Measurements from ENCODE around the gene MRRF.
A peak's percentile ranks its signal among the peaks of the same experiment; 100 is the strongest.

DNA sequence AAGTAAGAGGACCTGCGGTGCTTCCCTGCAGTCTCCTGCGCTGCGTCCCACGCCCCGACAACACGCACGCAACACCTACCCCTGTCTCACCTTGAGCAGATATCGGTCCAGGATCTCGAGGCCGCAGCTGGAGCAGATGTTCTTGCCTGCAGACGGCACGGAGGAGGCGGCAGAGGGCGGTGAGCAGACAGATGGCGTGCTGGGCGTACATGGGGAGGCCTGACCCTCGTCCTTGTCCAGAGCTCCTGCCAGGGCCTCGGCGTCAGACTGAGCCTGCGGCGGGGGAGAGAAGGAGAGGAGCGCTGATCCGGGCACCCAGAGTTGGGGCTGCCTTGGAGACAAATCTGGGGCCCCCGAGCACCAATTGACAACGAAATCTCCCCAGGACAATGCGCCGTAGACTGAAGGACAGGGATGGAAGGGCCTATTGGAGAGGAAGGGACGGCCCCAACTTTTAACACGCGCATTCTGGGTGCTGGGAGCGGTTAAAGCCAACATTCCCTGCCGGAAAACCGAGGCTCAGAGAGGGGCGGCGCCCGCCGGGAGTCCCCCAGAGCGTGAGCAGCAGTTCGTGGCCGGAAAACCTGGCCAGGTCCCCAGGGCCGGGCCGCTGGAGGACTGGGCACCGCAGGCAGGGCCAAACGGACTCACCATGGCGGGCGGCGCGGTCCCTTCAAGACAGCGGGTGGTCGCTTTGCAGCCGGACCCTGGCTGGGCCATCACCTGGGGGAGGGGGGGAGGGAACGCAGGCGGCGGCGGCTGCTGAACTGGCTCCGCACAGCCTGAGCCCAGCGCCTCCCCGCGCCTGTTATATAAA is 37.7 kb upstream of the MRRF start:
- TF ChIP-seq, protein P1, sequence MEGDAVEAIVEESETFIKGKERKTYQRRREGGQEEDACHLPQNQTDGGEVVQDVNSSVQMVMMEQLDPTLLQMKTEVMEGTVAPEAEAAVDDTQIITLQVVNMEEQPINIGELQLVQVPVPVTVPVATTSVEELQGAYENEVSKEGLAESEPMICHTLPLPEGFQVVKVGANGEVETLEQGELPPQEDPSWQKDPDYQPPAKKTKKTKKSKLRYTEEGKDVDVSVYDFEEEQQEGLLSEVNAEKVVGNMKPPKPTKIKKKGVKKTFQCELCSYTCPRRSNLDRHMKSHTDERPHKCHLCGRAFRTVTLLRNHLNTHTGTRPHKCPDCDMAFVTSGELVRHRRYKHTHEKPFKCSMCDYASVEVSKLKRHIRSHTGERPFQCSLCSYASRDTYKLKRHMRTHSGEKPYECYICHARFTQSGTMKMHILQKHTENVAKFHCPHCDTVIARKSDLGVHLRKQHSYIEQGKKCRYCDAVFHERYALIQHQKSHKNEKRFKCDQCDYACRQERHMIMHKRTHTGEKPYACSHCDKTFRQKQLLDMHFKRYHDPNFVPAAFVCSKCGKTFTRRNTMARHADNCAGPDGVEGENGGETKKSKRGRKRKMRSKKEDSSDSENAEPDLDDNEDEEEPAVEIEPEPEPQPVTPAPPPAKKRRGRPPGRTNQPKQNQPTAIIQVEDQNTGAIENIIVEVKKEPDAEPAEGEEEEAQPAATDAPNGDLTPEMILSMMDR (conservative IDR thresholded peaks at IDR 0.05 in 1 of 2, IDR thresholded peaks at IDR 0.05 in 1 of 2; ENCODE audit: low read depth in 1 of 2, low read length in 2 of 2): no peak
- TF ChIP-seq EZH2 (IDR thresholded peaks at IDR 0.05; ENCODE audit: low read length, missing control alignments): peak; percentile 98

Measured in fibroblast of lung (primary cell).